K562 (cell line): ENCODE data around the gene BCL2L1. TPM values are rescaled to one million over a fixed set of nuclear protein-coding genes. Genes with fewer than 3 reads are reported as not detected.

Source experiments
- C11orf30 ChIP-seq: fragments of 450-650 bp; IDR thresholded peaks from 2 replicates; pipeline ENCODE4 v1.6.1; 2016; ENCODE audit warnings: low read depth, mild to moderate bottlenecking
- CREM ChIP-seq: IDR thresholded peaks from 2 replicates; pipeline ENCODE4 v1.6.1; 2014; ENCODE audit warnings: antibody characterized with exemption, low read depth
- EZH2 ChIP-seq: IDR thresholded peaks from 2 replicates; pipeline ENCODE4 v1.6.1; 2012; ENCODE audit warnings: low read depth, mild to moderate bottlenecking, inconsistent platforms, low read length, borderline replicate concordance
- FOS ChIP-seq: IDR thresholded peaks from 3 replicates; pipeline ENCODE4 v1.6.1; 2011; ENCODE audit not compliant: insufficient read length; ENCODE audit errors: extremely low read depth
- FOXK2 ChIP-seq, 2 experiments: fragments of 450-650 bp; IDR thresholded peaks in 1 of 2; conservative IDR thresholded peaks in 1 of 2; 2 replicates each; pipeline ENCODE4 v1.6.1; 2016; ENCODE audit warnings: low read depth in 2 of 2, mild to moderate bottlenecking in 1 of 2
- JUN ChIP-seq, 2 experiments: sonication (generic) in 1 of 2; formaldehyde crosslinking in 1 of 2; IDR thresholded peaks; 2 replicates each; pipeline versions ENCODE4 v1.6.1 to v1.8.0; 2012 to 2022; ENCODE audit warnings: borderline replicate concordance in 2 of 2, mild to moderate bottlenecking in 2 of 2, improper control_type of control experiment in 1 of 2, low read depth in 1 of 2, low read length in 1 of 2, missing genetic modification reagents in 1 of 2
- KDM2B ChIP-seq: fragments of 250-450 bp; sonication (Bioruptor Pico); IDR thresholded peaks from 2 replicates; pipeline ENCODE4 v1.8.0; 2021; ENCODE audit warnings: mild to moderate bottlenecking, moderate library complexity
- MEF2A ChIP-seq: IDR thresholded peaks from 2 replicates; pipeline ENCODE4 v1.6.1; 2011; ENCODE audit warnings: low read depth, mild to moderate bottlenecking, low read length, moderate library complexity; ENCODE audit not compliant: control insufficient read depth
- POLR2AphosphoS2 ChIP-seq: IDR thresholded peaks from 2 replicates; pipeline ENCODE4 v1.6.1; 2012; ENCODE audit warnings: low read length, improper control_type of control experiment
- PYGO2 ChIP-seq: fragments of 450-650 bp; IDR thresholded peaks from 2 replicates; pipeline ENCODE4 v1.6.1; 2016; ENCODE audit warnings: mild to moderate bottlenecking, missing genetic modification characterization, moderate library complexity, missing compliant biosample characterization
- RAD51 ChIP-seq: fragments of 450-650 bp; IDR thresholded peaks from 2 replicates; pipeline ENCODE4 v1.7.1; 2016; ENCODE audit warnings: low read depth, mild to moderate bottlenecking, borderline replicate concordance
- SIN3A ChIP-seq, 2 experiments: fragments of 150-350 bp in 1 of 2; IDR thresholded peaks; 2 replicates each; pipeline ENCODE4 v1.6.1; 2011 to 2016; ENCODE audit warnings: borderline replicate concordance in 2 of 2, low read depth in 2 of 2, low read length in 2 of 2, mild to moderate bottlenecking in 2 of 2, moderate library complexity in 2 of 2; ENCODE audit not compliant: control insufficient read depth in 1 of 2
- ZNF41 ChIP-seq: fragments of 250-450 bp; sonication (Bioruptor Pico); conservative IDR thresholded peaks from 2 replicates; pipeline ENCODE4 v1.4.0; 2020; ENCODE audit warnings: mild to moderate bottlenecking
- ZNF644 ChIP-seq: fragments of 200-800 bp; sonication (Bioruptor generic); IDR thresholded peaks from 2 replicates; pipeline ENCODE4 v1.6.1; 2016; ENCODE audit warnings: low read depth, missing genetic modification characterization, missing compliant biosample characterization
- polyA plus RNA-seq, 8 experiments: library from polyadenylated mRNA; depleted of rRNA in 4 of 8; stranded (reverse) in 5 of 8; unstranded in 3 of 8; fragments of >200 nt; fragmentation: Nextera tagmentation in 2 of 8; fragmentation: Illumina TruSeq in 1 of 8; extraction: Ambion mirVana in 2 of 8; extraction: Trizol in 1 of 8; gene quantifications; 2 replicates each; pipeline versions ENCODE4 v1.2.1 to v1.2.3, GENCODE V29; 2011 to 2014; ENCODE audit warnings: inconsistent platforms in 1 of 8, missing spikeins in 1 of 8
- total RNA-seq, 7 experiments: library from RNA; depleted of rRNA in 6 of 7; stranded (reverse); fragments of >200 nt in 6 of 7; fragmentation: Illumina TruSeq in 2 of 7; extraction: Trizol in 2 of 7; gene quantifications; 2 replicates each; pipeline versions ENCODE4 v1.2.1 to v1.2.3, GENCODE V29; 2011 to 2021; ENCODE audit warnings: low replicate concordance in 1 of 7
- TF ChIP-seq, protein P1 (sequence below), 2 experiments: fragments of 450-650 bp; IDR thresholded peaks; 2 replicates each; pipeline ENCODE4 v1.6.1; 2016; ENCODE audit warnings: mild to moderate bottlenecking in 2 of 2, borderline replicate concordance in 1 of 2, low read depth in 1 of 2, moderate library complexity in 1 of 2
- TF ChIP-seq, protein P2 (sequence below): fragments of 250-450 bp; sonication (Bioruptor Pico); IDR thresholded peaks from 2 replicates; pipeline ENCODE4 v1.8.0; 2022; ENCODE audit warnings: moderate library complexity, mild to moderate bottlenecking, inconsistent platforms

The BCL2L1 gene
- total and polyA plus RNA-seq, 9 of the 15 experiments (the other 6 are each of a cell fraction or from before 2014, with no cell fraction given), result 3.3 to 182 (median 120) TPM

DNA sequence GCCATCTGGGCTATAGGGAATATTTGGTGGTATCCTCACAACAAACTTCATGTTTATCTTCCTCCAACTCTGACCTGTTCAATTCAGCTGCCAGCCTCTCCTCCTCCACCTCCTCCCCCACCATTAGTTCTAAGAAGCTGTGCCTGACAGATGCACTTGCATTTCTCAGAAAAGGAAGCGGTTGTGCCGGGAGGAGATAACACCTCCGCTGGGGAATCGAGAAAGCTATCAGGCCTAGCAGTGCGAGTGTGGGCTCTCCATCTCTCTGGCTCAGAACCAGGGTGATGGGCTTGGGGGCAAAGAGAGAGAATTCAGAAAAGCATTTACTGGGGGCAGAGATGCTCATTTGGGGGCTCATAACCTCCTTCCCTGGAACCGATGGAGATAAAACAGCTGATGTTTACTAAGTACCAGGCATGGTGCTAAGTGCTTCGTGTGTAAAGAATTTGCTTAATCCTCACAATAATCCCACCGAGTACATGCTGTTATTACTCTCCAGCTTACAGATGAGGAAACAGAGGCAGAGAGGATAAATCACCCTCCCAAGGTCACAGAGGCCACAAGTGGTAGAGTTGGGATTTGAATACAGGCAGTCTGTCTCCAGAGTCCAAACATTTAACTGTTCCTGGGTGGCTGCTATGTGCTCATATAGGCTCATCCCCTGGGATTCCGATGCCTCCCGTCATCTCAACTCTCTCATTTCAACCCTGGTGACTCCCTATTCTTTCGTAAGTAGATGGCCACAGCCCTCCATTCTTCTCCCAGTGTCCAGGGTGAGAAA lies 46.6 kb downstream of the BCL2L1 start (continued):
- TF ChIP-seq JUN (IDR thresholded peaks at IDR 0.05; ENCODE audit: borderline replicate concordance, low read depth, low read length), result peak; percentile 40
- TF ChIP-seq JUN (CRISPR knock-in tag; IDR thresholded peaks at IDR 0.05; ENCODE audit: borderline replicate concordance), result no peak
- TF ChIP-seq FOS, result no peak
- no peak; the same call in 1 of the 2 replicates for TF ChIP-seq POLR2AphosphoS2
- peak; percentile 96 for TF ChIP-seq FOXK2 (conservative IDR thresholded peaks at IDR 0.05 in 1 of 2, IDR thresholded peaks at IDR 0.05 in 1 of 2; ENCODE audit: low read depth in 2 of 2)
- TF ChIP-seq RAD51, result peak; percentile 41; the same call in 1 of the 2 replicates
- TF ChIP-seq, protein P1, sequence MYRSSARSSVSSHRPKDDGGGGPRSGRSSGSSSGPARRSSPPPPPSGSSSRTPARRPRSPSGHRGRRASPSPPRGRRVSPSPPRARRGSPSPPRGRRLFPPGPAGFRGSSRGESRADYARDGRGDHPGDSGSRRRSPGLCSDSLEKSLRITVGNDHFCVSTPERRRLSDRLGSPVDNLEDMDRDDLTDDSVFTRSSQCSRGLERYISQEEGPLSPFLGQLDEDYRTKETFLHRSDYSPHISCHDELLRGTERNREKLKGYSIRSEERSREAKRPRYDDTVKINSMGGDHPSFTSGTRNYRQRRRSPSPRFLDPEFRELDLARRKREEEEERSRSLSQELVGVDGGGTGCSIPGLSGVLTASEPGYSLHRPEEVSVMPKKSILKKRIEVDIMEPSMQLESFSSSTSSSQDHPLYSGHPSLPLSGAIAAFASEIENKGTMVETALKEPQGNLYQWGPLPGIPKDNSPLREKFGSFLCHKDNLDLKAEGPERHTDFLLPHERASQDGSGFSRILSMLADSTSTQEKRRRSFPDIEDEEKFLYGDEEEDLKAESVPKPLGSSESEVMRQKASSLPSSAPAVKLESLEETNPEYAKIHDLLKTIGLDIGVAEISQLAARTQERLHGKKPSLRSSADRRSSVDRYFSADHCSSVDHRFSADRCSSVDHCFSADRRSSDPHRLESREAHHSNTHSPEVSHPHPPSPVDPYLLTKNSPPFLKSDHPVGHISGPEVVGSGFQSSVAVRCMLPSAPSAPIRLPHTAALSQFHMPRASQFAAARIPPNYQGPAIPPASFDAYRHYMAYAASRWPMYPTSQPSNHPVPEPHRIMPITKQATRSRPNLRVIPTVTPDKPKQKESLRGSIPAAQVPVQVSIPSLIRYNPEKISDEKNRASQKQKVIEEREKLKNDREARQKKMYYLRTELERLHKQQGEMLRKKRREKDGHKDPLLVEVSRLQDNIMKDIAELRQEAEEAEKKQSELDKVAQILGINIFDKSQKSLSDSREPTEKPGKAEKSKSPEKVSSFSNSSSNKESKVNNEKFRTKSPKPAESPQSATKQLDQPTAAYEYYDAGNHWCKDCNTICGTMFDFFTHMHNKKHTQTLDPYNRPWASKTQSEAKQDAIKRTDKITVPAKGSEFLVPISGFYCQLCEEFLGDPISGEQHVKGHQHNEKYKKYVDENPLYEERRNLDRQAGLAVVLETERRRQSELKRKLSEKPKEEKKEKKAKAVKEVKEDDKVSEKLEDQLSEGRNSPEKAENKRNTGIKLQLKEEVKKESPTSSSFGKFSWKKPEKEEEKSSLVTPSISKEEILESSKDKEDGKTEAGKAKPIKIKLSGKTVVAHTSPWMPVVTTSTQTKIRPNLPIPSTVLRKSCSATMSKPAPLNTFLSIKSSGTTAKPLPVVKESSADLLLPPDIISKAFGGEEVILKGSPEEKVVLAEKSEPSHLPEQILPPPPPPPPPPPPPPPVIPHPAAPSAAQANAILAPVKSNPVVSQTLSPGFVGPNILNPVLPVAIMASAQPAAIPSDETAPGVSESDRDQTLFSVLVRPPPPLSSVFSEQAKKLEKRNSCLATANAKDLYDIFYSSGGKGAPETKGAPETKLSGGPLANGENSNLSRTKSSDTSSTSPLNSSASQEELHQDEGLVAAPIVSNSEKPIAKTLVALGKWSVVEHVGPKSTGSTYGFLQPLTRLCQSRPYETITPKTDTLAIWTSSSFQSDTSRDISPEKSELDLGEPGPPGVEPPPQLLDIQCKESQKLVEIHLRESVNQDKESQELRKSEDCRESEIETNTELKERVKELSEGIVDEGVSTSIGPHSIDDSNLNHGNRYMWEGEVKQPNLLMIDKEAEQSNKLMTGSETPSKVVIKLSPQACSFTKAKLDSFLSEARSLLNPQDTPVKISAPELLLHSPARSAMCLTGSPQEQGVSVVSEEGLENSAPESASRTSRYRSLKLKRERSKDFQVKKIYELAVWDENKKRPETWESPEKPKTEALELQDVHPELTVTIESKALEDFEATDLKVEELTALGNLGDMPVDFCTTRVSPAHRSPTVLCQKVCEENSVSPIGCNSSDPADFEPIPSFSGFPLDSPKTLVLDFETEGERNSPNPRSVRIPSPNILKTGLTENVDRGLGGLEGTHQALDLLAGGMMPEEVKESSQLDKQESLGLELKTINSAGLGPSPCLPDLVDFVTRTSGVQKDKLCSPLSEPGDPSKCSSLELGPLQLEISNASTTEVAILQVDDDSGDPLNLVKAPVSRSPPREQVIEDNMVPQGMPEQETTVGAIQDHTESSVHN (IDR thresholded peaks at IDR 0.05; ENCODE audit: borderline replicate concordance in 1 of 2, low read depth in 1 of 2), result peak in 1 of 2 experiments; percentile 62; a peak in 2 of 4 replicates
- peak; percentile 49; the same call in 1 of the 2 replicates for TF ChIP-seq PYGO2
- peak; percentile 84 for TF ChIP-seq MEF2A
- no peak for TF ChIP-seq EZH2
- TF ChIP-seq ZNF41, result peak; percentile 57
- 0 out of 2 replicates have a peak, but pooled peaks have one; percentile 30 for TF ChIP-seq KDM2B (CRISPR knock-in tag)
- peak; percentile 88 for TF ChIP-seq CREM
- TF ChIP-seq ZNF644 (tag), result 0 out of 2 replicates have a peak, but pooled peaks have one; percentile 35
- 0 out of 4 replicates have a peak, but pooled peaks of 1 of the 2 experiments have one; percentile 73 for TF ChIP-seq SIN3A (IDR thresholded peaks at IDR 0.05; ENCODE audit: borderline replicate concordance in 2 of 2, control insufficient read depth in 1 of 2, low read depth in 2 of 2, low read length in 2 of 2)
- no peak for TF ChIP-seq C11orf30
- TF ChIP-seq, protein P2, sequence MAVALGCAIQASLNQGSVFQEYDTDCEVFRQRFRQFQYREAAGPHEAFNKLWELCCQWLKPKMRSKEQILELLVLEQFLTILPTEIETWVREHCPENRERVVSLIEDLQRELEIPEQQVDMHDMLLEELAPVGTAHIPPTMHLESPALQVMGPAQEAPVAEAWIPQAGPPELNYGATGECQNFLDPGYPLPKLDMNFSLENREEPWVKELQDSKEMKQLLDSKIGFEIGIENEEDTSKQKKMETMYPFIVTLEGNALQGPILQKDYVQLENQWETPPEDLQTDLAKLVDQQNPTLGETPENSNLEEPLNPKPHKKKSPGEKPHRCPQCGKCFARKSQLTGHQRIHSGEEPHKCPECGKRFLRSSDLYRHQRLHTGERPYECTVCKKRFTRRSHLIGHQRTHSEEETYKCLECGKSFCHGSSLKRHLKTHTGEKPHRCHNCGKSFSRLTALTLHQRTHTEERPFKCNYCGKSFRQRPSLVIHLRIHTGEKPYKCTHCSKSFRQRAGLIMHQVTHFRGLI (CRISPR knock-in tag), result peak; percentile 73; the same call in 1 of the 2 replicates
